Measurements from ENCODE around the gene HIF3A. TPM values are rescaled to one million over a fixed set of nuclear protein-coding genes. Genes with fewer than 3 reads are reported as not detected.

The HIF3A gene
- total and polyA plus RNA-seq, 8 donors, result 17.6 to 235 (median 102) TPM

- Histone ChIP-seq H3K27ac (peak overlapping the region in 4 of 5 donors; percentile 65 to 85 (median 79)), H3K4me3 (peak overlapping the region in 2 of 4 donors; percentile 8 to 19), H3K4me1 (peaks cover 44 to 83% (median 71%) of the 10 kb centered on the region in 4 donors), H3K36me3 (peaks cover 13 to 18% (median 16%) of the 10 kb centered on the region in 4 donors), H3K9me3 (no peaks in the 10 kb centered on the region), H3K27me3 (no peaks in the 10 kb centered on the region)
- DNase-seq, result no peak
- TF ChIP-seq POLR2AphosphoS5 (IDR thresholded peaks at IDR 0.05) (no peak), CTCF (IDR thresholded peaks at IDR 0.05) (no peak), EP300 (IDR thresholded peaks at IDR 0.05) (no peak), POLR2A (IDR thresholded peaks at IDR 0.05) (no peak)
- 72 to 78% (median 74%) methylated on average over 11 of the region's 11 CpGs for WGBS, 5 donors
- intact Hi-C loops (cut with DNase I; ENCODE audit: low total_unique reads), result no loop called here
Observed at GRCh38 chr19:46349311-46349993, 52.6 kb downstream of the HIF3A start.

- WGBS, 5 donors, result 17 to 32% (median 19%) methylated on average over 7 to 8 of the region's 8 CpGs
- intact Hi-C loops (cut with DNase I; ENCODE audit: low total_unique reads), result no loop called here
- no peak for DNase-seq
- Histone ChIP-seq H3K27me3 (no peaks in the 10 kb centered on the region), H3K4me1 (peaks cover 44 to 87% (median 78%) of the 10 kb centered on the region in 4 donors), H3K27ac (peak overlapping the region; percentile 26 to 85 (median 75)), H3K4me3 (peak overlapping the region in 2 of 4 donors; percentile 8 to 19), H3K9me3 (no peaks in the 10 kb centered on the region), H3K36me3 (peaks cover 21 to 26% (median 24%) of the 10 kb centered on the region in 4 donors)
- TF ChIP-seq CTCF (IDR thresholded peaks at IDR 0.05), result no peak
- TF ChIP-seq POLR2A (IDR thresholded peaks at IDR 0.05), result no peak
- TF ChIP-seq POLR2AphosphoS5 (IDR thresholded peaks at IDR 0.05), result no peak
- TF ChIP-seq EP300 (IDR thresholded peaks at IDR 0.05), result no peak
Observed at GRCh38 chr19:46350029-46350757, 53.4 kb downstream of the HIF3A start.

GRCh38 chr19:46350758-46351159, 53.9 kb downstream of the HIF3A start:
- intact Hi-C loops (cut with DNase I; ENCODE audit: low total_unique reads), result no loop called here

More at GRCh38 chr19:46350758-46351159, 53.9 kb downstream of the HIF3A start:
- DNase-seq, result peak in 1 of 2 donors; percentile 61
- 27 to 35% (median 29%) methylated on average over 8 of the region's 8 CpGs for WGBS, 5 donors
- Histone ChIP-seq H3K4me3 (peak overlapping the region in 2 of 4 donors; percentile 8 to 19), H3K36me3 (peaks cover 26 to 32% (median 29%) of the 10 kb centered on the region in 4 donors), H3K27ac (peak overlapping the region; percentile 26 to 85 (median 75)), H3K9me3 (no peaks in the 10 kb centered on the region), H3K4me1 (peaks cover 44 to 84% (median 83%) of the 10 kb centered on the region in 4 donors), H3K27me3 (no peaks in the 10 kb centered on the region)
- TF ChIP-seq POLR2AphosphoS5 (IDR thresholded peaks at IDR 0.05) (no peak), EP300 (IDR thresholded peaks at IDR 0.05) (no peak), CTCF (IDR thresholded peaks at IDR 0.05) (no peak), POLR2A (IDR thresholded peaks at IDR 0.05) (no peak)

Data from stomach (tissue), 9 donors.